ENCODE results near the gene KRTAP5-9.
"Not testable (repeated sequence)": the region's sequence is repeated elsewhere in the genome, so short reads cannot be mapped to it uniquely, and the experiment has no call there.

KRTAP5-9 gene

DNA sequence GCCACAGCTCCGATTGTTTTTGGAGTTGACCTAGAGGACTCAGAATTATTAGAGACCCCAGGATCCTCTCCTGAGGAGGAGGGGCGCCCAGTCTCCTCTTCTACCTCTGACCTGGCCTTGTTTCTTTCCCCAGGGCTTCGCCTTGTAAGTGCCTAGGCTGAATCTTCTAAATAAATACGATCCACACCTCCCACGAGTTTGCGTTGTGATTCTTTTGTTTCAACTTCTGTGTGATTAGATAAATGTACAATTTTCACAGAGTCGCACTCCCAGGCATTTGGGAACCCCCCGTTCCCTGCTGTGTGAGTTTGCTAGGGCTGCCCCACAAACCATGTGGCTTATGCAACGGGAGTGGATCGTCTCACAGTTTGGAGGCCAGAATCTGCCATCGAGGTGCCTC lies 9.2 kb upstream of the KRTAP5-9 start:
- no peak for TF ChIP-seq EZH2phosphoT487 (IDR thresholded peaks at IDR 0.05; ENCODE audit: borderline replicate concordance, low read length)
- TF ChIP-seq, protein P1, sequence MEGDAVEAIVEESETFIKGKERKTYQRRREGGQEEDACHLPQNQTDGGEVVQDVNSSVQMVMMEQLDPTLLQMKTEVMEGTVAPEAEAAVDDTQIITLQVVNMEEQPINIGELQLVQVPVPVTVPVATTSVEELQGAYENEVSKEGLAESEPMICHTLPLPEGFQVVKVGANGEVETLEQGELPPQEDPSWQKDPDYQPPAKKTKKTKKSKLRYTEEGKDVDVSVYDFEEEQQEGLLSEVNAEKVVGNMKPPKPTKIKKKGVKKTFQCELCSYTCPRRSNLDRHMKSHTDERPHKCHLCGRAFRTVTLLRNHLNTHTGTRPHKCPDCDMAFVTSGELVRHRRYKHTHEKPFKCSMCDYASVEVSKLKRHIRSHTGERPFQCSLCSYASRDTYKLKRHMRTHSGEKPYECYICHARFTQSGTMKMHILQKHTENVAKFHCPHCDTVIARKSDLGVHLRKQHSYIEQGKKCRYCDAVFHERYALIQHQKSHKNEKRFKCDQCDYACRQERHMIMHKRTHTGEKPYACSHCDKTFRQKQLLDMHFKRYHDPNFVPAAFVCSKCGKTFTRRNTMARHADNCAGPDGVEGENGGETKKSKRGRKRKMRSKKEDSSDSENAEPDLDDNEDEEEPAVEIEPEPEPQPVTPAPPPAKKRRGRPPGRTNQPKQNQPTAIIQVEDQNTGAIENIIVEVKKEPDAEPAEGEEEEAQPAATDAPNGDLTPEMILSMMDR (IDR thresholded peaks at IDR 0.05; ENCODE audit: low read depth, low read length, poor library complexity, severe bottlenecking), result no peak
- no peaks in the 10 kb centered on the region for H3F3A ChIP-seq (ENCODE audit: control insufficient read depth, insufficient read depth)
- H4K20me1 ChIP-seq (ENCODE audit: control insufficient read depth, insufficient read depth, low read depth, low read length), result no peaks in the 10 kb centered on the region
- H3K36me3 ChIP-seq (ENCODE audit: control insufficient read depth, low read length), result no peaks in the 10 kb centered on the region
- H3K4me3 ChIP-seq (ENCODE audit: low read length), result no peak overlapping the region
- H3K9me2 ChIP-seq (replicated peaks; ENCODE audit: control insufficient read depth, low read length), result no peaks in the 10 kb centered on the region
- H3K79me2 ChIP-seq (ENCODE audit: control insufficient read depth, low read length), result no peaks in the 10 kb centered on the region
- H3K9me3 ChIP-seq (ENCODE audit: control insufficient read depth, insufficient read depth, low read length), result peaks cover 3% of the 10 kb centered on the region
- H3K27me3 ChIP-seq (ENCODE audit: control insufficient read depth, low read length), result peaks cover 19% of the 10 kb centered on the region
- H3K4me2 ChIP-seq (ENCODE audit: low read length), result no peak overlapping the region
- no peak overlapping the region for H3K27ac ChIP-seq (ENCODE audit: low read depth, low read length)
- no peaks in the 10 kb centered on the region for H3K4me1 ChIP-seq (ENCODE audit: control insufficient read depth, low read length)

DNA sequence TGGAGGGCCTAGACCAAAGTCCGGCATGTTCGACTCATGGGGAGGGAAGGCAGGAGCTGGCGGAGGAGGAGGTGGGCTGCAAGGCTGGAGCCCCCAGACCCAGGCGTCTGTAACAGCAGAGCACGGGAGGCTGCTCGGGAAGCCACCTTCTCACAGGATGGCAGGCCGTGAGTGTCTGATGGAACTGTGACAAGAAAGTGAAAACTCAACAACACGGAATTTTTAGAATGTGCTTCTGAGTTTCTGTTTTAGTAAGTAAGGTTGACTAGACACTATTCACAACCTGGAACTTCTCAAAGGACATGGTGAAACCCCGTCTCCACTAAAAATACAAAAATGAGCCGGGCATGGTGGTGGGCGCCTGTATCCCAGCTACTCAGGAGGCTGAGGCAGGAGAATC lies 8.2 kb upstream of the KRTAP5-9 start:
- H3K4me1 ChIP-seq (ENCODE audit: control insufficient read depth, low read length); H3K79me2 ChIP-seq (ENCODE audit: control insufficient read depth, low read length); H3K4me3 ChIP-seq (ENCODE audit: low read length); H3K27ac ChIP-seq (ENCODE audit: low read depth, low read length); H3K9me3 ChIP-seq (ENCODE audit: control insufficient read depth, insufficient read depth, low read length); H4K20me1 ChIP-seq (ENCODE audit: control insufficient read depth, insufficient read depth, low read depth, low read length); H3K36me3 ChIP-seq (ENCODE audit: control insufficient read depth, low read length); H3K9me2 ChIP-seq (replicated peaks; ENCODE audit: control insufficient read depth, low read length); H3K4me2 ChIP-seq (ENCODE audit: low read length); H3F3A ChIP-seq (ENCODE audit: control insufficient read depth, insufficient read depth): not testable (repeated sequence)
- peaks cover 19% of the 10 kb centered on the region for H3K27me3 ChIP-seq (ENCODE audit: control insufficient read depth, low read length)

DNA sequence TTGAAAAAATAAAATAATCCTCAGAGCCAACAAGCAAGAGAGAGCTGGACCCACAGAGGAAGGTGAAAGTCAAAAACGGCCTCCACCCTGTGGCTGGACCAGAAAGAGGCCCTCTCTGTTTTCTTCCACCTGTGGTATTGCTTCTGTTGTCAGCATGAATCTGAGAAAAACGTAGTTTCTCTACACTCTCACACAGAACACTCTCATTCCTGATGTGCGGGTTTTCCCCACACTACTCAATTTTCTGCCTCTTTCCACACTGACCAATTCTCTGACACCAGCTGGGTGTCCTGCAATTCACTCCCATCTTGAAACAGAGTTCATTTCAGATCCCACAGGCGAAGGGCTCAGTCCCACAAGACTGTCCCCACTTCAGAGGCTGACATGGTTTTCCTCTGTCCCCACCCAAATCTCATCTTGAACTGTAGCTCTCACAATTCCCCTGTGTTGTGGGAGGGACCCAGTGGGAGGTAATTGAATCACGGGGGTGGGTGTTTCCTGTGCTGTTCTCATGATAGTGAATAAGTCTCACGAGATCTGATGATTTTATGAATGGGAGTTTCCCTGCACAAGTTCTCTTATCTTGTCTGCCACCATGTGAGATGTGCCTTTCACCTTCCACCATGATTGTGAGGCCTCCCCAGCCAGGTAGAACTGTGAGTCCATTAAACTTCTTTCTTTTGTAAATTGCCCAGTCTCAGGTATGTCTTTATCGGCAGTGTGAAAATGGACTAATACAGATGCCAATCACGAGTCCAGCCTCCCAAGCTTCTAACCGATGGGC lies 7.5 kb upstream of the KRTAP5-9 start:
- H3K79me2 ChIP-seq (ENCODE audit: control insufficient read depth, low read length); H3K4me2 ChIP-seq (ENCODE audit: low read length); H3K36me3 ChIP-seq (ENCODE audit: control insufficient read depth, low read length); H3K9me2 ChIP-seq (replicated peaks; ENCODE audit: control insufficient read depth, low read length); H3K4me1 ChIP-seq (ENCODE audit: control insufficient read depth, low read length); H3K9me3 ChIP-seq (ENCODE audit: control insufficient read depth, insufficient read depth, low read length); H3K4me3 ChIP-seq (ENCODE audit: low read length); H3K27ac ChIP-seq (ENCODE audit: low read depth, low read length); H3F3A ChIP-seq (ENCODE audit: control insufficient read depth, insufficient read depth); H4K20me1 ChIP-seq (ENCODE audit: control insufficient read depth, insufficient read depth, low read depth, low read length): not testable (repeated sequence)
- peaks cover 19% of the 10 kb centered on the region for H3K27me3 ChIP-seq (ENCODE audit: control insufficient read depth, low read length)

DNA sequence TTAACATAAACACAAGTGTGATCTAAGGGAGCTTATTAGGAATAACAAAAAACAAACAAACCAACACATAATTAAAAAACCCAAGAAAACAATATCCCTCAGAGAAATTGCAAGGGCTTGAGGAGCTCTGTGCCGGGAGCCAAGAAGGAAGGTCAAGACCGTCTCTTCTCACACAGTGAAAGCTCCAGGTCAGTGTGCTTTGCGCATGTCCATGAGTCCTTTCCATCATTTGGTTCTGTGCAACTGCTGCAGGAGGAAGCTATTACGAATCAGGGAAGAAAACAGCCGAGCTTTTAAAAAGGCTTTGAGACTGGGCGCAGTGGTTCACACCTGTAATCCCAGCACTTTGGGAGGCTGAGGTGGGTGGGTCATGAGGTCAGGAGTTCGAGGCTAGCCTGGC lies 5.8 kb upstream of the KRTAP5-9 start:
- no peak overlapping the region for H3K27ac ChIP-seq (ENCODE audit: low read depth, low read length)
- H3K4me1 ChIP-seq (ENCODE audit: control insufficient read depth, low read length), result no peaks in the 10 kb centered on the region
- H3K27me3 ChIP-seq (ENCODE audit: control insufficient read depth, low read length), result peaks cover 19% of the 10 kb centered on the region
- no peak overlapping the region for H3K4me2 ChIP-seq (ENCODE audit: low read length)
- H3F3A ChIP-seq (ENCODE audit: control insufficient read depth, insufficient read depth), result no peaks in the 10 kb centered on the region
- no peaks in the 10 kb centered on the region for H3K36me3 ChIP-seq (ENCODE audit: control insufficient read depth, low read length)
- H3K9me2 ChIP-seq (replicated peaks; ENCODE audit: control insufficient read depth, low read length), result no peaks in the 10 kb centered on the region
- H3K4me3 ChIP-seq (ENCODE audit: low read length), result no peak overlapping the region
- no peak for TF ChIP-seq EZH2phosphoT487 (IDR thresholded peaks at IDR 0.05; ENCODE audit: borderline replicate concordance, low read length)
- TF ChIP-seq, protein P1 (IDR thresholded peaks at IDR 0.05; ENCODE audit: low read depth, low read length, poor library complexity, severe bottlenecking), result no peak
- no peaks in the 10 kb centered on the region for H4K20me1 ChIP-seq (ENCODE audit: control insufficient read depth, insufficient read depth, low read depth, low read length)
- no peaks in the 10 kb centered on the region for H3K79me2 ChIP-seq (ENCODE audit: control insufficient read depth, low read length)
- H3K9me3 ChIP-seq (ENCODE audit: control insufficient read depth, insufficient read depth, low read length), result peaks cover 3% of the 10 kb centered on the region
